ENCODE data around the gene SURF6.

DNA sequence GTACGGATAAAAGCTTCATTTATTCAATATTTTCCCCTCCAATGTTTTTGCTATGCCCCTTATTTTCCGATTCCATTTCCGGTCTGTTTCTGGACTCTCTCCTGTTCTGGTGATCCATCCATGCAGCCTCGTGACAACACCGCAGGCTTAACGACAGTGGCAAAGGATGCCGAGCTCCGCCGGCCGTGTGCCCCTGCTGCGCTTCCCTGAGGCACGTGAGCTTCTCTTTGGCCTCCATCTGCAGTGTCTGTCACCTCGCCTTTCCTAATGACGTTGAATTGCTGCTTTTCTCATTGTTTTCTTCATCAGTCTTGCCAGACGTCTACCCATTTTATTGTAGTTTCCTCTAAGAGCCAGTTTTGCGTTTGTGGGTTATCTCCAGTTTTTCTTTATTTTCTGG is 28.7 kb downstream of the SURF6 start:
- TF ChIP-seq POLR2AphosphoS5 (IDR thresholded peaks at IDR 0.05; ENCODE audit: low read depth, low read length) = no peak
- TF ChIP-seq POLR2A (IDR thresholded peaks at IDR 0.05; ENCODE audit: low read depth, low read length) = no peak
- TF ChIP-seq TAF1 (IDR thresholded peaks at IDR 0.05; ENCODE audit: borderline replicate concordance, low read depth, low read length) = no peak

All from GM12892 (cell line).